ENCODE measurements around the gene VDAC2.
"Not testable (repeated sequence)": the region's sequence is repeated elsewhere in the genome, so short reads cannot be mapped to it uniquely, and the experiment has no call there.

The VDAC2 gene
- 70.6 to 137 reads per million in 2 experiments for total RNA-seq

GRCh38 chr10:75210282-75211006, at the start of gene VDAC2:
Gene VDAC2, plus strand, starts transcription at chr10:75210796. Its CDS starts 363 bp downstream, at chr10:75211159.
- DNase-seq (ENCODE audit: low read depth): peak; percentile 91

- no peak for DNase-seq (ENCODE audit: low read depth)
These were observed 44.6 kb upstream of the VDAC2 start for GRCh38 chr10:75165684-75166622.

GRCh38 chr10:75166623-75166972, 44.0 kb upstream of the VDAC2 start:
- no peak for DNase-seq (ENCODE audit: low read depth)

- no peak for DNase-seq (ENCODE audit: low read depth)
These were observed 42.3 kb upstream of the VDAC2 start for GRCh38 chr10:75168275-75168674.

GRCh38 chr10:75170215-75170614, 40.4 kb upstream of the VDAC2 start:
- no peak for DNase-seq (ENCODE audit: low read depth)

- no peak for DNase-seq (ENCODE audit: low read depth)
These were observed 35.5 kb upstream of the VDAC2 start for GRCh38 chr10:75175046-75175445.

- DNase-seq (ENCODE audit: low read depth): no peak
These were observed 34.5 kb upstream of the VDAC2 start for GRCh38 chr10:75176046-75176445.

GRCh38 chr10:75176736-75177135, 33.9 kb upstream of the VDAC2 start:
- DNase-seq (ENCODE audit: low read depth): no peak

- DNase-seq (ENCODE audit: low read depth): no peak
These were observed 30.9 kb upstream of the VDAC2 start for GRCh38 chr10:75179657-75180177.

GRCh38 chr10:75180592-75180991, 30.0 kb upstream of the VDAC2 start:
- DNase-seq (ENCODE audit: low read depth): no peak

- no peak for DNase-seq (ENCODE audit: low read depth)
These were observed 29.5 kb upstream of the VDAC2 start for GRCh38 chr10:75181073-75181472.

- DNase-seq (ENCODE audit: low read depth): no peak
These were observed 24.3 kb upstream of the VDAC2 start for GRCh38 chr10:75186310-75186709.

GRCh38 chr10:75187961-75188426, 22.6 kb upstream of the VDAC2 start:
- peak; percentile 61 for DNase-seq (ENCODE audit: low read depth)

GRCh38 chr10:75188522-75188921, 22.1 kb upstream of the VDAC2 start:
- not testable (repeated sequence) for DNase-seq (ENCODE audit: low read depth)

GRCh38 chr10:75189266-75190096, 21.1 kb upstream of the VDAC2 start:
- DNase-seq (ENCODE audit: low read depth): no peak

GRCh38 chr10:75191821-75192568, 18.6 kb upstream of the VDAC2 start:
- DNase-seq (ENCODE audit: low read depth): no peak

GRCh38 chr10:75194625-75195024, 16.0 kb upstream of the VDAC2 start:
- not testable (repeated sequence) for DNase-seq (ENCODE audit: low read depth)

- no peak for DNase-seq (ENCODE audit: low read depth)
These were observed 15.4 kb upstream of the VDAC2 start for GRCh38 chr10:75195035-75195763.

- DNase-seq (ENCODE audit: low read depth): no peak
These were observed 13.5 kb upstream of the VDAC2 start for GRCh38 chr10:75197066-75197465.

- DNase-seq (ENCODE audit: low read depth): no peak
These were observed 12.7 kb upstream of the VDAC2 start for GRCh38 chr10:75197906-75198305.

Measured in T follicular helper cell (primary cell).